Measurements from ENCODE around the gene ADRA1B.

ADRA1B gene

GRCh38 chr5:159975462-159976019 lies 59.3 kb downstream of the ADRA1B start:
- Histone ChIP-seq H3K9ac (ENCODE audit: low read depth, low read length) (peak overlapping the region; percentile 9), H3K4me1 (ENCODE audit: control insufficient read depth, insufficient read depth, low read length) (peaks cover 33% of the 10 kb centered on the region), H3K4me2 (ENCODE audit: low read length) (peak overlapping the region; percentile 64), H3K4me3 (ENCODE audit: low read length) (peak overlapping the region; percentile 25), H3K27me3 (ENCODE audit: control insufficient read depth, insufficient read depth, low read length) (no peaks in the 10 kb centered on the region), H3K36me3 (ENCODE audit: insufficient read depth, low read length) (no peaks in the 10 kb centered on the region), H3K9me3 (replicated peaks; ENCODE audit: low read length) (no peaks in the 10 kb centered on the region)

- Histone ChIP-seq H3K4me2 (ENCODE audit: low read length) (no peak overlapping the region), H3K9me3 (replicated peaks; ENCODE audit: low read length) (no peaks in the 10 kb centered on the region), H3K36me3 (ENCODE audit: insufficient read depth, low read length) (no peaks in the 10 kb centered on the region), H3K27me3 (ENCODE audit: control insufficient read depth, insufficient read depth, low read length) (no peaks in the 10 kb centered on the region), H3K4me1 (ENCODE audit: control insufficient read depth, insufficient read depth, low read length) (peaks cover 21% of the 10 kb centered on the region), H3K9ac (ENCODE audit: low read depth, low read length) (no peak overlapping the region), H3K4me3 (ENCODE audit: low read length) (no peak overlapping the region)
These were observed 60.6 kb downstream of the ADRA1B start for GRCh38 chr5:159976921-159977320.

- no peaks in the 10 kb centered on the region for H3K36me3 ChIP-seq (ENCODE audit: insufficient read depth, low read length)
- no peak overlapping the region for H3K4me3 ChIP-seq (ENCODE audit: low read length)
- no peaks in the 10 kb centered on the region for H3K27me3 ChIP-seq (ENCODE audit: control insufficient read depth, insufficient read depth, low read length)
- H3K4me2 ChIP-seq (ENCODE audit: low read length) = no peak overlapping the region
- no peak overlapping the region for H3K9ac ChIP-seq (ENCODE audit: low read depth, low read length)
- H3K9me3 ChIP-seq (replicated peaks; ENCODE audit: low read length) = no peaks in the 10 kb centered on the region
- peaks cover 20% of the 10 kb centered on the region for H3K4me1 ChIP-seq (ENCODE audit: control insufficient read depth, insufficient read depth, low read length)
These were observed 62.1 kb downstream of the ADRA1B start for GRCh38 chr5:159978358-159978757.

- Histone ChIP-seq H3K27me3 (ENCODE audit: control insufficient read depth, insufficient read depth, low read length) (peaks cover 8% of the 10 kb centered on the region), H3K36me3 (ENCODE audit: insufficient read depth, low read length) (no peaks in the 10 kb centered on the region), H3K4me2 (ENCODE audit: low read length) (no peak overlapping the region), H3K4me3 (ENCODE audit: low read length) (no peak overlapping the region), H3K4me1 (ENCODE audit: control insufficient read depth, insufficient read depth, low read length) (peaks cover 11% of the 10 kb centered on the region), H3K9me3 (replicated peaks; ENCODE audit: low read length) (no peaks in the 10 kb centered on the region), H3K9ac (ENCODE audit: low read depth, low read length) (no peak overlapping the region)
These were observed 66.3 kb downstream of the ADRA1B start for GRCh38 chr5:159982421-159983173.

GRCh38 chr5:159987031-159987674 lies 70.9 kb downstream of the ADRA1B start:
- H3K4me1 ChIP-seq (ENCODE audit: control insufficient read depth, insufficient read depth, low read length) = peaks cover 7% of the 10 kb centered on the region
- H3K9ac ChIP-seq (ENCODE audit: low read depth, low read length) = peak overlapping the region; percentile 7
- peaks cover 8% of the 10 kb centered on the region for H3K27me3 ChIP-seq (ENCODE audit: control insufficient read depth, insufficient read depth, low read length)
- H3K36me3 ChIP-seq (ENCODE audit: insufficient read depth, low read length) = no peaks in the 10 kb centered on the region
- H3K4me2 ChIP-seq (ENCODE audit: low read length) = peak overlapping the region; percentile 90
- peak overlapping the region; percentile 71 for H3K4me3 ChIP-seq (ENCODE audit: low read length)
- no peaks in the 10 kb centered on the region for H3K9me3 ChIP-seq (replicated peaks; ENCODE audit: low read length)

GRCh38 chr5:159990506-159990905 lies 74.2 kb downstream of the ADRA1B start:
- Histone ChIP-seq H3K9me3 (replicated peaks; ENCODE audit: low read length) (no peaks in the 10 kb centered on the region), H3K4me2 (ENCODE audit: low read length) (no peak overlapping the region), H3K27me3 (ENCODE audit: control insufficient read depth, insufficient read depth, low read length) (peaks cover 8% of the 10 kb centered on the region), H3K4me1 (ENCODE audit: control insufficient read depth, insufficient read depth, low read length) (peaks cover 10% of the 10 kb centered on the region), H3K9ac (ENCODE audit: low read depth, low read length) (no peak overlapping the region), H3K36me3 (ENCODE audit: insufficient read depth, low read length) (no peaks in the 10 kb centered on the region), H3K4me3 (ENCODE audit: low read length) (no peak overlapping the region)

- no peak overlapping the region for H3K9ac ChIP-seq (ENCODE audit: low read depth, low read length)
- no peak overlapping the region for H3K4me3 ChIP-seq (ENCODE audit: low read length)
- no peaks in the 10 kb centered on the region for H3K9me3 ChIP-seq (replicated peaks; ENCODE audit: low read length)
- H3K4me1 ChIP-seq (ENCODE audit: control insufficient read depth, insufficient read depth, low read length) = peaks cover 3% of the 10 kb centered on the region
- H3K36me3 ChIP-seq (ENCODE audit: insufficient read depth, low read length) = no peaks in the 10 kb centered on the region
- no peaks in the 10 kb centered on the region for H3K27me3 ChIP-seq (ENCODE audit: control insufficient read depth, insufficient read depth, low read length)
- no peak overlapping the region for H3K4me2 ChIP-seq (ENCODE audit: low read length)
These were observed 76.3 kb downstream of the ADRA1B start for GRCh38 chr5:159992566-159992965.

GRCh38 chr5:159993194-159993593 lies 76.9 kb downstream of the ADRA1B start:
- no peaks in the 10 kb centered on the region for H3K27me3 ChIP-seq (ENCODE audit: control insufficient read depth, insufficient read depth, low read length)

GRCh38 chr5:159995907-159996306 lies 79.6 kb downstream of the ADRA1B start:
- Histone ChIP-seq H3K36me3 (ENCODE audit: insufficient read depth, low read length) (no peaks in the 10 kb centered on the region), H3K4me2 (ENCODE audit: low read length) (no peak overlapping the region), H3K4me3 (ENCODE audit: low read length) (no peak overlapping the region), H3K9ac (ENCODE audit: low read depth, low read length) (no peak overlapping the region), H3K9me3 (replicated peaks; ENCODE audit: low read length) (no peaks in the 10 kb centered on the region), H3K27me3 (ENCODE audit: control insufficient read depth, insufficient read depth, low read length) (no peaks in the 10 kb centered on the region), H3K4me1 (ENCODE audit: control insufficient read depth, insufficient read depth, low read length) (peaks cover 3% of the 10 kb centered on the region)

More at GRCh38 chr5:159993194-159993593, 76.9 kb downstream of the ADRA1B start:
- Histone ChIP-seq H3K9me3 (replicated peaks; ENCODE audit: low read length) (no peaks in the 10 kb centered on the region), H3K36me3 (ENCODE audit: insufficient read depth, low read length) (no peaks in the 10 kb centered on the region), H3K4me1 (ENCODE audit: control insufficient read depth, insufficient read depth, low read length) (peaks cover 3% of the 10 kb centered on the region), H3K9ac (ENCODE audit: low read depth, low read length) (no peak overlapping the region), H3K4me2 (ENCODE audit: low read length) (no peak overlapping the region), H3K4me3 (ENCODE audit: low read length) (no peak overlapping the region)

- H3K4me1 ChIP-seq (ENCODE audit: control insufficient read depth, insufficient read depth, low read length) = no peaks in the 10 kb centered on the region
- peaks cover 8% of the 10 kb centered on the region for H3K27me3 ChIP-seq (ENCODE audit: control insufficient read depth, insufficient read depth, low read length)
- no peak overlapping the region for H3K4me3 ChIP-seq (ENCODE audit: low read length)
- H3K9ac ChIP-seq (ENCODE audit: low read depth, low read length) = no peak overlapping the region
- H3K4me2 ChIP-seq (ENCODE audit: low read length) = no peak overlapping the region
- no peaks in the 10 kb centered on the region for H3K36me3 ChIP-seq (ENCODE audit: insufficient read depth, low read length)
- H3K9me3 ChIP-seq (replicated peaks; ENCODE audit: low read length) = no peaks in the 10 kb centered on the region
These were observed 85.2 kb downstream of the ADRA1B start for GRCh38 chr5:160001457-160001856.

- Histone ChIP-seq H3K4me3 (ENCODE audit: low read length) (no peak overlapping the region), H3K9ac (ENCODE audit: low read depth, low read length) (no peak overlapping the region), H3K36me3 (ENCODE audit: insufficient read depth, low read length) (peaks cover 7% of the 10 kb centered on the region), H3K4me1 (ENCODE audit: control insufficient read depth, insufficient read depth, low read length) (peaks cover 12% of the 10 kb centered on the region), H3K27me3 (ENCODE audit: control insufficient read depth, insufficient read depth, low read length) (no peaks in the 10 kb centered on the region), H3K4me2 (ENCODE audit: low read length) (no peak overlapping the region), H3K9me3 (replicated peaks; ENCODE audit: low read length) (no peaks in the 10 kb centered on the region)
These were observed 91.2 kb downstream of the ADRA1B start for GRCh38 chr5:160007514-160007913.

Measured in skeletal muscle satellite cell (primary cell).